HCT116 (cell line): ENCODE results near the gene GBF1. TPM values are rescaled to one million over a fixed set of nuclear protein-coding genes. Genes with fewer than 3 reads are reported as not detected.

Experiments used
- ATAC-seq: fragments of 200-7000 bp; cut with Tn5 transposase; 2 replicates; pipeline ENCODE4 v1.9.1; 2020; ENCODE audit warnings: mild to moderate bottlenecking, moderate library complexity
- BruUV-seq: library from RNA; stranded (reverse); fragments of 400-500 nt; replicated peaks from 2 replicates; lab custom pipeline; 2021; lab: Mats Ljungman, UMichigan
- CTCF ChIA-PET: fragments of 300-600 bp; sonication (Branson Sonifier 250); formaldehyde crosslinking; loops from one replicate; lab custom pipeline; 2021; ENCODE audit warnings: antibody characterized with exemption; lab: Charles Lee
- POLR2A ChIA-PET: fragments of 300-600, 350-600 bp; sonication (Branson Sonifier 250); formaldehyde crosslinking; loops from one replicate; lab custom pipeline; 2021; ENCODE audit warnings: antibody characterized with exemption; lab: Charles Lee
- RAD21 ChIA-PET, 2 experiments: fragments of 300-600 bp; sonication (Branson Sonifier 250); formaldehyde crosslinking; loops; one replicate each; lab custom pipeline; 2023; ENCODE audit warnings: low total read pairs in 2 of 2; ENCODE audit not compliant: uncharacterized antibody in 2 of 2, unreplicated experiment in 2 of 2, low non-redundant PET in 1 of 2; lab: Charles Lee
- DNase-seq: peaks from one replicate; pipeline ENCODE4 v3.0.0-alpha.2; 2010; ENCODE audit warnings: low read depth, low spot score
- H2AFZ ChIP-seq: fragments of 200-600 bp; shearing (Covaris generic), sonication (generic); 2 replicates; pipeline ENCODE4 v1.6.1; 2017; ENCODE audit warnings: low read depth, mixed run types, mixed read lengths, antibody characterized with exemption, low read length; ENCODE audit not compliant: poor library complexity, severe bottlenecking
- H3K27ac ChIP-seq: 2 replicates; pipeline ENCODE4 v1.5.1; 2012; ENCODE audit warnings: low read depth, low read length
- H3K27me3 ChIP-seq: fragments of 200-600 bp; sonication (generic); 2 replicates; pipeline ENCODE4 v1.6.1; 2016; ENCODE audit warnings: mixed run types, low read length, mixed read lengths; ENCODE audit not compliant: insufficient read depth
- H3K36me3 ChIP-seq, 2 experiments: fragments of 200-500 bp in 1 of 2; fragments of 200-600 bp in 1 of 2; sonication (Bioruptor generic) in 1 of 2; sonication (generic) in 1 of 2; 2 replicates each; pipeline versions ENCODE4 v1.5.1 to v1.6.1; 2014 to 2016; ENCODE audit warnings: low read length in 2 of 2, inconsistent platforms in 1 of 2, mixed read lengths in 1 of 2, mixed run types in 1 of 2; ENCODE audit not compliant: insufficient read depth in 2 of 2, control insufficient read depth in 1 of 2
- H3K4me1 ChIP-seq, 2 experiments: fragments of 200-600 bp in 1 of 2; sonication (generic) in 1 of 2; 2 replicates each; pipeline versions ENCODE4 v1.5.1 to v1.6.1; 2012 to 2017; ENCODE audit warnings: low read length in 2 of 2, inconsistent platforms in 1 of 2, mild to moderate bottlenecking in 1 of 2, mixed read lengths in 1 of 2, mixed run types in 1 of 2, moderate library complexity in 1 of 2; ENCODE audit not compliant: insufficient read depth in 2 of 2, control insufficient read depth in 1 of 2
- H3K4me2 ChIP-seq: fragments of 200-600 bp; sonication (generic); 2 replicates; pipeline ENCODE4 v1.6.1; 2017; ENCODE audit warnings: mixed run types, low read length, mixed read lengths
- H3K4me3 ChIP-seq, 2 experiments: fragments of 200-600 bp in 1 of 2; sonication (generic) in 1 of 2; replicated peaks in 1 of 2; 2 replicates each; pipeline ENCODE4 v1.5.1; 2011 to 2016; ENCODE audit warnings: low read length in 2 of 2, control low read depth in 1 of 2, low read depth in 1 of 2, mild to moderate bottlenecking in 1 of 2, mixed read lengths in 1 of 2, mixed run types in 1 of 2
- H3K79me2 ChIP-seq: fragments of 200-600 bp; sonication (generic); 2 replicates; pipeline ENCODE4 v1.6.1; 2017; ENCODE audit warnings: mild to moderate bottlenecking, mixed run types, low read length, moderate library complexity, mixed read lengths; ENCODE audit not compliant: insufficient read depth
- H3K9ac ChIP-seq: fragments of 200-600 bp; sonication (generic); 2 replicates; pipeline ENCODE4 v1.6.1; 2016; ENCODE audit warnings: low read length, mixed read lengths
- H3K9me2 ChIP-seq: fragments of 200-600 bp; sonication (generic), shearing (Covaris generic); 2 replicates; pipeline ENCODE4 v1.6.1; 2017; ENCODE audit warnings: mixed run types, mild to moderate bottlenecking, moderate library complexity; ENCODE audit not compliant: insufficient read depth
- H3K9me3 ChIP-seq, 2 experiments: fragments of 200-500 bp in 1 of 2; fragments of 200-600 bp in 1 of 2; sonication (Bioruptor generic) in 1 of 2; sonication (generic) in 1 of 2; 2 replicates each; pipeline ENCODE4 v1.6.1; 2014 to 2017; ENCODE audit warnings: low read length in 2 of 2, mixed read lengths in 2 of 2, inconsistent platforms in 1 of 2, low read depth in 1 of 2, mild to moderate bottlenecking in 1 of 2, mixed run types in 1 of 2, moderate library complexity in 1 of 2; ENCODE audit not compliant: control insufficient read depth in 1 of 2, insufficient read depth in 1 of 2
- H4K20me1 ChIP-seq: fragments of 200-600 bp; sonication (generic), shearing (Covaris generic); 2 replicates; pipeline ENCODE4 v1.6.1; 2017; ENCODE audit warnings: mixed run types, mild to moderate bottlenecking, moderate library complexity; ENCODE audit not compliant: insufficient read depth
- ATF3 ChIP-seq: IDR thresholded peaks from 2 replicates; pipeline ENCODE4 v1.6.1; 2012
- CBX3 ChIP-seq: IDR thresholded peaks from 2 replicates; pipeline ENCODE4 v1.6.1; 2012; ENCODE audit warnings: low read depth
- CEBPB ChIP-seq: IDR thresholded peaks from 2 replicates; pipeline ENCODE4 v1.6.1; 2012; ENCODE audit warnings: low read depth
- EGR1 ChIP-seq: IDR thresholded peaks from 2 replicates; pipeline ENCODE4 v1.6.1; 2012; ENCODE audit warnings: low read depth
- ELF1 ChIP-seq: IDR thresholded peaks from 2 replicates; pipeline ENCODE4 v1.6.1; 2012; ENCODE audit warnings: low read depth, borderline replicate concordance
- EZH2 ChIP-seq: fragments of 200-600 bp; sonication (generic); IDR thresholded peaks from 2 replicates; pipeline ENCODE4 v1.6.1; 2017; ENCODE audit warnings: antibody characterized with exemption, mixed run types
- EZH2phosphoT487 ChIP-seq: fragments of 200-600 bp; IDR thresholded peaks from 2 replicates; pipeline ENCODE4 v1.6.1; 2018; ENCODE audit warnings: antibody characterized with exemption, borderline replicate concordance
- FOSL1 ChIP-seq: IDR thresholded peaks from 2 replicates; pipeline ENCODE4 v1.6.1; 2012; ENCODE audit warnings: low read depth
- MAX ChIP-seq: IDR thresholded peaks from 2 replicates; pipeline ENCODE4 v1.6.1; 2012
- POLR2A ChIP-seq: IDR thresholded peaks from 2 replicates; pipeline ENCODE4 v1.7.0; 2011; ENCODE audit warnings: borderline replicate concordance; ENCODE audit not compliant: insufficient read depth, insufficient read length; ENCODE audit errors: extremely low read depth
- RAD21 ChIP-seq: IDR thresholded peaks from 2 replicates; pipeline ENCODE4 v1.6.1; 2012; ENCODE audit warnings: low read depth, mild to moderate bottlenecking
- REST ChIP-seq: IDR thresholded peaks from 2 replicates; pipeline ENCODE4 v1.6.1; 2012; ENCODE audit warnings: low read depth
- TCF7L2 ChIP-seq: IDR thresholded peaks from 2 replicates; pipeline ENCODE4 v1.7.0; 2011; ENCODE audit warnings: borderline replicate concordance, inconsistent platforms; ENCODE audit not compliant: insufficient read depth, insufficient read length; ENCODE audit errors: extremely low read depth
- YY1 ChIP-seq: IDR thresholded peaks from 2 replicates; pipeline ENCODE4 v1.6.1; 2011; ENCODE audit warnings: low read length, low read depth, moderate library complexity, mild to moderate bottlenecking; ENCODE audit not compliant: insufficient replicate concordance; ENCODE audit errors: extremely low read depth
- ZFX ChIP-seq: fragments of 450-650 bp; IDR thresholded peaks from 2 replicates; pipeline ENCODE4 v1.6.1; 2017
- ZNF274 ChIP-seq: fragments of 200-500 bp; sonication (Bioruptor generic); IDR thresholded peaks from 2 replicates; pipeline ENCODE4 v1.6.1; 2014; ENCODE audit warnings: mild to moderate bottlenecking, low read depth, low read length, inconsistent platforms
- intact Hi-C: fragments of 100-400 bp; cut with micrococcal nuclease; formaldehyde crosslinking; loops from 2 replicates; pipeline ENCODE4 v1.10.0; 2022
- total RNA-seq: library from RNA; stranded (reverse); gene quantifications from one replicate; pipeline ENCODE4 v1.2.1, GENCODE V29; 2021; ENCODE audit not compliant: unreplicated experiment
- TF ChIP-seq, protein P1 (sequence below): IDR thresholded peaks from 2 replicates; pipeline ENCODE4 v1.6.1; 2011; ENCODE audit warnings: mild to moderate bottlenecking, low read length, moderate library complexity; ENCODE audit not compliant: insufficient replicate concordance; ENCODE audit errors: extremely low read depth

Gene GBF1
- total RNA-seq, 1 experiment from 2014 or later, result 58.9 TPM

DNA sequence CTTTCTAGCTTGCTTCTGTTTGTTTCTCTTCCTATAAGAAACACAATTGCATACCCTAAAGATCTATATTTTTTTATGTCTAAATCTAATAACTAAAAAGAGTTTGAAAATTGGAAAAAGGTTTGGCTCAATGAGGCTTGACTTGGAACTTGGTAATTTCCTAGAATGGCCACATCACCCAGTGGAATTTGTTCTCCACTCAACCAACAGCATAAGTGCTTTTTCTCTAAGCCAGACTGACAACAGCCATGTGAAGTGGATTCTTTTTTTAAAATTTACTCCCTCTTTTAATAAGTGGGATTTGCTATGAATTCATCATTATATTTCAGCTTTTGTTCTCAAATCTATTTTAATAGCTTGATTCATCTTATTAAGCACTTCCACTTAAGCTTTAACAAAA, 33.8 kb downstream of the GBF1 start:
- H3K36me3 ChIP-seq, result no peaks in the 10 kb centered on the region
- H3K9me3 ChIP-seq, result no peaks in the 10 kb centered on the region
- no peaks in the 10 kb centered on the region for H3K9me2 ChIP-seq
- no peak overlapping the region for H2AFZ ChIP-seq
- H3K27me3 ChIP-seq, result no peaks in the 10 kb centered on the region
- H3K4me1 ChIP-seq, result no peaks in the 10 kb centered on the region
- BruUV-seq, result no TSS peak
- H3K79me2 ChIP-seq, result peaks cover 63% of the 10 kb centered on the region
- intact Hi-C loops, result no loop called here
- peaks cover 18% of the 10 kb centered on the region; the same call in 1 of the 2 replicates for H4K20me1 ChIP-seq
- ChIA-PET RAD21 (no interaction called here), CTCF (interaction anchor here (1.1 kb wide), 1 partner anchor 72 kb away, joined by 3 read pairs; no protein-coding TSS in a partner anchor), POLR2A (interaction anchor here (0.6 kb wide), 1 partner anchor 325 kb away, joined by 3 read pairs; no protein-coding TSS in a partner anchor)
- no peak overlapping the region for H3K4me3 ChIP-seq
- H3K4me2 ChIP-seq, result no peak overlapping the region
- H3K27ac ChIP-seq, result no peak overlapping the region
- DNase-seq (no peak), ATAC-seq (no peak)
- no peak overlapping the region for H3K9ac ChIP-seq
- TF ChIP-seq TCF7L2 (no peak), ZNF274 (no peak), FOSL1 (no peak), MAX (no peak), REST (no peak), EZH2phosphoT487 (no peak), CBX3 (no peak), YY1 (no peak), ATF3 (no peak), ZFX (no peak), RAD21 (no peak), ELF1 (no peak), EZH2 (no peak), CEBPB (no peak), EGR1 (no peak), POLR2A (no peak)
- TF ChIP-seq, protein P1, sequence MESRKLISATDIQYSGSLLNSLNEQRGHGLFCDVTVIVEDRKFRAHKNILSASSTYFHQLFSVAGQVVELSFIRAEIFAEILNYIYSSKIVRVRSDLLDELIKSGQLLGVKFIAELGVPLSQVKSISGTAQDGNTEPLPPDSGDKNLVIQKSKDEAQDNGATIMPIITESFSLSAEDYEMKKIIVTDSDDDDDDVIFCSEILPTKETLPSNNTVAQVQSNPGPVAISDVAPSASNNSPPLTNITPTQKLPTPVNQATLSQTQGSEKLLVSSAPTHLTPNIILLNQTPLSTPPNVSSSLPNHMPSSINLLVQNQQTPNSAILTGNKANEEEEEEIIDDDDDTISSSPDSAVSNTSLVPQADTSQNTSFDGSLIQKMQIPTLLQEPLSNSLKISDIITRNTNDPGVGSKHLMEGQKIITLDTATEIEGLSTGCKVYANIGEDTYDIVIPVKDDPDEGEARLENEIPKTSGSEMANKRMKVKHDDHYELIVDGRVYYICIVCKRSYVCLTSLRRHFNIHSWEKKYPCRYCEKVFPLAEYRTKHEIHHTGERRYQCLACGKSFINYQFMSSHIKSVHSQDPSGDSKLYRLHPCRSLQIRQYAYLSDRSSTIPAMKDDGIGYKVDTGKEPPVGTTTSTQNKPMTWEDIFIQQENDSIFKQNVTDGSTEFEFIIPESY, result no peak
